AG10803 (cell line): ENCODE data around the gene CDK17.
A peak's percentile ranks its signal among the peaks of the same experiment; 100 is the strongest.
"Not testable (repeated sequence)": the region's sequence is repeated elsewhere in the genome, so short reads cannot be mapped to it uniquely, and the experiment has no call there.

Experiments used
- DNase-seq: peaks from one replicate; pipeline ENCODE4 v3.0.0; 2010; ENCODE audit warnings: low read depth
- H3K4me3 ChIP-seq: 2 replicates; pipeline ENCODE4 v1.5.1; 2011; ENCODE audit warnings: mild to moderate bottlenecking, low read length, control low read depth
- TF ChIP-seq, protein P1 (sequence below): conservative IDR thresholded peaks from 2 replicates; pipeline ENCODE4 v1.5.1; 2011; ENCODE audit warnings: mild to moderate bottlenecking, low read length, control low read depth, inconsistent platforms

CDK17 gene

DNA sequence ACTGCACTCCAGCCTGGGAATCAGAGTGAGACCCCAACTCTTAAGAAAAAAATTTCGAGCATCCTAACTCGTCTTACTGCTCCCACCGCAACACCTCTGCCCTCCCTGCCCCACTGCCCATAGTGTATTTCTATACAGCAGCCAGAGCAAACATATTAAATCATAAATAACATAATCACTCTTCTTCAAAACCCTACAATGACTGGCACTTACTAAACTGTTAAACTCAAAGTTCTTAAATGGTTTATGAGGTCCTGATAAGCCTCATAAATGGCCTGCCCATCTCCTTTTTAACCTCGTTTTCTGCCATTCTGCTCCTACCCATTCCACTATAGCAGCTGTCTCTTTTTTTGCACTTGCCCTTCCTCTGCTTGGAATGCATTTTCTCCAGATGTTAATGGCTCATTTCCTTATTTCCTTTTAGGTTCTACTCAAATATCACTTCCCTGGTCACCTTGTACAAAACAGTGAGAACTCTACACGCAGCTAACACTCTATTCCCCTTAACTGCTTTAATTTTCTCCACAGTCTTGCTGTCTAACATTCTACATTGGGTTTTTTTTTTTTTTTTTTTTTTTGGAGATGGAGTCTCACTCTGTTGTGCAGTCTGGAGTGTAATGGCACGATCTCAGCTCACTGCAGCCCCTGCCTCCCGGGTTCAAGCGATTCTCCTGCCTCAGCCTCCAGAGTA, 45.2 kb downstream of the CDK17 start:
- TF ChIP-seq, protein P1, sequence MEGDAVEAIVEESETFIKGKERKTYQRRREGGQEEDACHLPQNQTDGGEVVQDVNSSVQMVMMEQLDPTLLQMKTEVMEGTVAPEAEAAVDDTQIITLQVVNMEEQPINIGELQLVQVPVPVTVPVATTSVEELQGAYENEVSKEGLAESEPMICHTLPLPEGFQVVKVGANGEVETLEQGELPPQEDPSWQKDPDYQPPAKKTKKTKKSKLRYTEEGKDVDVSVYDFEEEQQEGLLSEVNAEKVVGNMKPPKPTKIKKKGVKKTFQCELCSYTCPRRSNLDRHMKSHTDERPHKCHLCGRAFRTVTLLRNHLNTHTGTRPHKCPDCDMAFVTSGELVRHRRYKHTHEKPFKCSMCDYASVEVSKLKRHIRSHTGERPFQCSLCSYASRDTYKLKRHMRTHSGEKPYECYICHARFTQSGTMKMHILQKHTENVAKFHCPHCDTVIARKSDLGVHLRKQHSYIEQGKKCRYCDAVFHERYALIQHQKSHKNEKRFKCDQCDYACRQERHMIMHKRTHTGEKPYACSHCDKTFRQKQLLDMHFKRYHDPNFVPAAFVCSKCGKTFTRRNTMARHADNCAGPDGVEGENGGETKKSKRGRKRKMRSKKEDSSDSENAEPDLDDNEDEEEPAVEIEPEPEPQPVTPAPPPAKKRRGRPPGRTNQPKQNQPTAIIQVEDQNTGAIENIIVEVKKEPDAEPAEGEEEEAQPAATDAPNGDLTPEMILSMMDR: no peak
- no peak overlapping the region for H3K4me3 ChIP-seq
- no peak for DNase-seq

DNA sequence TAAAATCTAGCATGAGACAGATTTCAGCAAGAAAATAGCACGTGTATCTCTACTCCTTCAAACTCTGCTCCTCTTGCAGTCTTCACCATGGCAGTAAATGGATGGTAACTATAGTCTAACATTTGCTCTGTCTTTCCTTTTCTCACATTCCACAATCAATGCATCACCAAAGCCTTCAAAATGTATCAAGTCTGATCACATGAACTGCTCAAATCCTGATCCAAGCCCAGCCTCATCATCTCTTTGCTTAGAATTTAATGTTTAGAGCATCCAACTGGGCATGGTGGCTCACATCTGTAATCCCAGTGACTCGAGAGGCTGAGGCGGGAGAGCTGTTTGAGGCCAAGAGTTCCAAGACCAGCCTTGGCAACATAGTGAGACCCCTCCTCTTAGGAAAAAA, 45.9 kb downstream of the CDK17 start:
- no peak for DNase-seq
- TF ChIP-seq, protein P1: no peak

DNA sequence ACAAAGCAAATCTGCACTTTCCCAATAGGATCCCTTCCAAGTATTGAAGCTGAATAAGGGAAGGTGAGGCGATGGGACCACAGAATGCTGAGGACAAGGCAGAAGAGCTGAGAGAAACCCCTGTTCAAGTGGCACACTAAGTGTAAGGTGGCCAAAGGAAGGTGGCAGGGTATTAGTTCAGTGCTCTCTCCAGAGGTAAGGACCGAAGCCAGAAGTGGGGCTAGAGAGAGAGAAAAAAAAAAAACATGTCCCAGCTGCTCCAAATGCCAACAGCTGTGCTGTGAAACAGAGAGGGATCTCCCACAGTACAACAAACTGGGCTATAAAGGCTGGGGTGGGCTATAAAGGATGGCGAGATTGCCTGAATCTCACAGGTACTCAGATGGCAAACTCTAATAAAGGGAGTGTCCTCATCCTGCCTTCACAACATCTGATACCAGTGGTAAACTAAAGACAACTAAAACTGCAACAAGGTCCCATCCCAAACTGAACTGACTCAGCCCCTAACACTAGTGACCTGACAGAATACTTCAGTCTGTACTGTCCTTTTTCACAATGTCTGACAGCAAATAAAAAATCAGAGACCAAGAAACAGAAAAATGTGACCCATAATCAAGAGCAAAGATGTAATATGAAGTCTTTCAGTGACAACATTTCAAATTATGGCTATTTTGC, 47.9 kb downstream of the CDK17 start:
- TF ChIP-seq, protein P1: no peak
- no peak for DNase-seq
- no peak overlapping the region for H3K4me3 ChIP-seq

More for the DNA sequence above, 45.9 kb downstream of the CDK17 start:
- no peak overlapping the region for H3K4me3 ChIP-seq

DNA sequence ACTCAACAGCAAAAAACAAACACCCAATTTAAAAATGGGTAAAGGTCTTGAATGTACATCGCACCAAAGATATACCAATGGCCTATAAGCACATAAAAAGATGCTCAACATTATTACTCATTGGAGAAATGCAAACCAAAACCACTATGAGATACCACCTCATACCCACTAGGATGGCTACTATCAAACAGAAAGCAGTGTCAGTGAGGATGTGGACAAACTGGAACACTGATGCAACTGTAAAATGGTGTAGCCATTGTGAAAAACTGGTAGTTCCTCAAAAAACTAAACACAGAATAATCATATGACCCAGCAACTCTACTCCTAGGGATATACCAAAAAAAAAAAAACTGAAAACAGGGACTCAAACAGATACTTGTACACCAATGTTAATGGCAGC, 49.3 kb downstream of the CDK17 start:
- H3K4me3 ChIP-seq: no peak overlapping the region
- TF ChIP-seq, protein P1: no peak
- no peak for DNase-seq

DNA sequence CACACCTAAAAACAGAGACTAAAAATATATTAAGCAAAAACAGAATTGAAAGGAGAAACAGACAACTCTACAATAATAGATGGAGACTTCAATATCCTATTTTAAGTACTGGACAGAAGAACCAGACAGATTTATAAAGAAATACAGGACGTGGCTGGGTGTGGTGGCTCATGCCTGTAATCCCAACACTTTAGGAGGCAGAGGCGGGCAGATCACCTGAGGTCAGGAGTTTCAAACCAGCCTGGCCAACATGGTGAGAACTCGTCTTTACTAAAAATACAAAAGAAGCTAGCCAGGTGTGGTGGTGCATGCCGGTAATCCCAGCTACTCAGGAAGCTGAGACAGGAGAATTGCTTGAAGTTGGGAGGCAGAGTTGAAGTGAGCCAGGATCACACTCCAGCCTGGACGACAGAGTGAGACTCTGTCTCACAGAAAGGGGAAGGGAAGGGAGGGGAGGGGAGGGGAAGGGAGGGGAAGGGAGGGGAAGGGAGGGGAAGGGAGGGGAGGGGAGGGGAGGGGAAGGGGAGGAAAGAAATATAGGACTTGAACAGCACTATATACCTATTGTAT, 53.0 kb downstream of the CDK17 start:
- peak overlapping the region; percentile 17; the same call in 1 of the 2 replicates for H3K4me3 ChIP-seq
- TF ChIP-seq, protein P1: no peak
- no peak for DNase-seq

DNA sequence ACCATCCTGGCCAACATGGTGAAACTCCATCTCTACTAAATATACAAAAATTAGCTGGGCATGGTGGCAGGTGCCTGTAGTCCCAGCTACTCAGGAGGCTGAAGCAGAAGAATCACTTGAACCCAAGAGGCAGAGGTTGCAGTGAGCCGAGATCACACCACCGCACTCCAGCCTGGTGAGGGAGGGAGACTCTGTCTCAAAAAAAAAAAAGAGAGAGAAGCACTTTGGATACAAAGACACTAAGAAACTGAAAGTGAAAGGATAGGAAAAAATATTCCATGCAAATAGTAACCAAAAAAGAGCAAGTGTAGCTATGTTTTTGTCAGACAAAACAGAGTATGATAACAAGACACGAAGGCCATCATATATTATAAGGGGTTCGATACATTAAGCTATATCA, 53.5 kb downstream of the CDK17 start:
- not testable (repeated sequence) for DNase-seq
- H3K4me3 ChIP-seq: peak overlapping the region; percentile 17; the same call in 1 of the 2 replicates

DNA sequence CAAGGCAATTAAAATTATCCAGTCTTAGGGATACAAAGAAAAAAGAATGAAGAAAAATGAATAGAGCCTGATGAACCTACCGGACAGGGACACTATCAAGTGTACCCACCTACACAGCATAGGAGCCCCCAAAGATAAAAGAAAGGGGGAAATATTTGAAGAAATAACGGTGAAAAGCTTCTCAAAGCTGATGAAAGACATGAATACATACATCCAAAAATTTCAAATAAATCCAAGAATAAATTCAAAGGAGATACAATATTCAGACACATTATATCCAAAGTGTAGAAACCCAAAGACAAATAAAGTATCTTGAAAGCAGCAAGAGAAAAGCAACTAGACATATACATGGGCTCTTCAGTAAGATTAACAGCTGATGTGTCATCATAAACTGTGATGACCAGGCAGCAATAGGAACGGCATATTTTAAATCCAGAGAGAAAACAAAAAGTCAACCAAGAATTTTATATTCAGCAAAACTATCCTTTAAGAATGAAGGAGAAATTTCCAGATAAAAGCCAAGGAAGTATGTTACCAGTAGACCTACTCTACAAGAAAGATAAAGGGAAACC, 56.0 kb downstream of the CDK17 start:
- TF ChIP-seq, protein P1: no peak
- no peak overlapping the region for H3K4me3 ChIP-seq
- no peak for DNase-seq
